Hepatocyte (in vitro differentiated cells): ENCODE measurements around the gene IP6K2.

Experiments
- CTCF ChIP-seq: fragments of 200-600 bp; sonication (generic); IDR thresholded peaks from 2 replicates; pipeline ENCODE4 v1.5.1; 2016; ENCODE audit warnings: antibody characterized with exemption, mild to moderate bottlenecking; ENCODE audit not compliant: poor library complexity
- EZH2 ChIP-seq: fragments of 200-600 bp; sonication (generic); IDR thresholded peaks from 2 replicates; pipeline ENCODE4 v1.6.1; 2016; ENCODE audit warnings: antibody characterized with exemption, mild to moderate bottlenecking, borderline replicate concordance

- TF ChIP-seq CTCF (no peak), EZH2 (no peak)
These were observed 26.1 kb downstream of the IP6K2 start for GRCh38 chr3:48690846-48691458.
